ENCODE data around the gene CCL17.

The CCL17 gene

DNA sequence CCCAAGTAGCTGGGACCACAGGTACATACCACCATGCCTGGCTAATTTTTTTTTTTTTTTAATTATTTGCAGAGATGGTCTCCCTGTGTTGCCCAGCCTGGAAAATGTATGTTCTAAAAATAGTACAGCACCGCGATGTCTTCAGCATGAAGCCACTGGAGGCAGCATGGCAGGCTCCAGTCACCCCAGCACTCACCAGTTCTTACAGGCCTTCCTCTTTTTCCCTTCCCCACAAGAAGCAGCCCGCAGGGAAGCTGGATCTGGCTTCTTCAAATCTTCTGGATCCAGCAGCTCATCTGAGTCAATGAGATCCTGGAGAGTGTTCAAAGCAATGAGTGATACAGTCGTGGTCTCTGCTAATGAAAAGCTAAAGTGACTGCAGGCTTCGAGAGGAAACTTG lies 26.4 kb downstream of the CCL17 start:
- Histone ChIP-seq H3K4me3 (ENCODE audit: low read length) (no peak overlapping the region), H3K4me1 (ENCODE audit: control insufficient read depth, low read length) (no peaks in the 10 kb centered on the region), H3K27ac (ENCODE audit: low read depth, low read length) (no peak overlapping the region), H4K20me1 (ENCODE audit: control insufficient read depth, insufficient read depth, low read depth, low read length) (no peaks in the 10 kb centered on the region), H3K9me3 (ENCODE audit: control insufficient read depth, insufficient read depth, low read length) (no peaks in the 10 kb centered on the region), H3K27me3 (ENCODE audit: control insufficient read depth, low read length) (no peaks in the 10 kb centered on the region), H3F3A (ENCODE audit: control insufficient read depth, insufficient read depth) (no peaks in the 10 kb centered on the region), H3K4me2 (ENCODE audit: low read length) (no peak overlapping the region), H3K9me2 (replicated peaks; ENCODE audit: control insufficient read depth, low read length) (no peaks in the 10 kb centered on the region), H3K79me2 (ENCODE audit: control insufficient read depth, low read length) (no peaks in the 10 kb centered on the region), H3K36me3 (ENCODE audit: control insufficient read depth, low read length) (peaks cover 77% of the 10 kb centered on the region)
- TF ChIP-seq, protein P1, sequence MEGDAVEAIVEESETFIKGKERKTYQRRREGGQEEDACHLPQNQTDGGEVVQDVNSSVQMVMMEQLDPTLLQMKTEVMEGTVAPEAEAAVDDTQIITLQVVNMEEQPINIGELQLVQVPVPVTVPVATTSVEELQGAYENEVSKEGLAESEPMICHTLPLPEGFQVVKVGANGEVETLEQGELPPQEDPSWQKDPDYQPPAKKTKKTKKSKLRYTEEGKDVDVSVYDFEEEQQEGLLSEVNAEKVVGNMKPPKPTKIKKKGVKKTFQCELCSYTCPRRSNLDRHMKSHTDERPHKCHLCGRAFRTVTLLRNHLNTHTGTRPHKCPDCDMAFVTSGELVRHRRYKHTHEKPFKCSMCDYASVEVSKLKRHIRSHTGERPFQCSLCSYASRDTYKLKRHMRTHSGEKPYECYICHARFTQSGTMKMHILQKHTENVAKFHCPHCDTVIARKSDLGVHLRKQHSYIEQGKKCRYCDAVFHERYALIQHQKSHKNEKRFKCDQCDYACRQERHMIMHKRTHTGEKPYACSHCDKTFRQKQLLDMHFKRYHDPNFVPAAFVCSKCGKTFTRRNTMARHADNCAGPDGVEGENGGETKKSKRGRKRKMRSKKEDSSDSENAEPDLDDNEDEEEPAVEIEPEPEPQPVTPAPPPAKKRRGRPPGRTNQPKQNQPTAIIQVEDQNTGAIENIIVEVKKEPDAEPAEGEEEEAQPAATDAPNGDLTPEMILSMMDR (IDR thresholded peaks at IDR 0.05; ENCODE audit: low read depth, low read length, poor library complexity, severe bottlenecking): no peak
- TF ChIP-seq EZH2phosphoT487 (IDR thresholded peaks at IDR 0.05; ENCODE audit: borderline replicate concordance, low read length): no peak

- Histone ChIP-seq H3K4me1 (ENCODE audit: control insufficient read depth, low read length) (no peaks in the 10 kb centered on the region), H3K27me3 (ENCODE audit: control insufficient read depth, low read length) (no peaks in the 10 kb centered on the region), H4K20me1 (ENCODE audit: control insufficient read depth, insufficient read depth, low read depth, low read length) (no peaks in the 10 kb centered on the region), H3K36me3 (ENCODE audit: control insufficient read depth, low read length) (peaks cover 81% of the 10 kb centered on the region), H3K9me2 (replicated peaks; ENCODE audit: control insufficient read depth, low read length) (no peaks in the 10 kb centered on the region), H3K4me2 (ENCODE audit: low read length) (no peak overlapping the region), H3K9me3 (ENCODE audit: control insufficient read depth, insufficient read depth, low read length) (no peaks in the 10 kb centered on the region), H3K79me2 (ENCODE audit: control insufficient read depth, low read length) (no peaks in the 10 kb centered on the region), H3K27ac (ENCODE audit: low read depth, low read length) (no peak overlapping the region), H3F3A (ENCODE audit: control insufficient read depth, insufficient read depth) (no peaks in the 10 kb centered on the region), H3K4me3 (ENCODE audit: low read length) (no peak overlapping the region)
- no peak for TF ChIP-seq EZH2phosphoT487 (IDR thresholded peaks at IDR 0.05; ENCODE audit: borderline replicate concordance, low read length)
- TF ChIP-seq, protein P1 (IDR thresholded peaks at IDR 0.05; ENCODE audit: low read depth, low read length, poor library complexity, severe bottlenecking): no peak
Observed at GRCh38 chr16:57432505-57432904, 27.9 kb downstream of the CCL17 start.

DNA sequence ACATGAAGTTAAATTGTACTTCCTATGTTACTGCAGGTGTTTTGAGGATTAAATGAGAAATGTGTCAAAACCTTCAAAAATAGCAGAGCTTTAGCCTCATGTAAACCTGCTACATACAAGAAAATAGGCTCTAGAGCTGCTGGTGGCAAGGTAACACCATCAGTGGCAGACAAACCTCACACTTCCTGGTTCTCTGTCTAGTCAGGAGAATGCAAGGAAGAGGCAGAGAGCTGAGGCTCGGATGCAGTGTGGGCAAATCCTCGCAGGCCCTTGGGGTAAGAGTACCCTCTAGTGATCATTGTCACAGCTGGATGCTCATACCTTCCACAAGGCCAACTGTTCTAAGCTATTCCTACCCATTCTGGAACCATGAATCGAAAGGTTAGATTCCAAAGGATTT lies 28.4 kb downstream of the CCL17 start:
- H3K4me3 ChIP-seq (ENCODE audit: low read length): no peak overlapping the region
- no peak for TF ChIP-seq EZH2phosphoT487 (IDR thresholded peaks at IDR 0.05; ENCODE audit: borderline replicate concordance, low read length)
- TF ChIP-seq, protein P1 (IDR thresholded peaks at IDR 0.05; ENCODE audit: low read depth, low read length, poor library complexity, severe bottlenecking): no peak
- H3K79me2 ChIP-seq (ENCODE audit: control insufficient read depth, low read length): no peaks in the 10 kb centered on the region
- H3K27me3 ChIP-seq (ENCODE audit: control insufficient read depth, low read length): no peaks in the 10 kb centered on the region
- H3K4me1 ChIP-seq (ENCODE audit: control insufficient read depth, low read length): no peaks in the 10 kb centered on the region
- H3K4me2 ChIP-seq (ENCODE audit: low read length): no peak overlapping the region
- no peak overlapping the region for H3K27ac ChIP-seq (ENCODE audit: low read depth, low read length)
- no peaks in the 10 kb centered on the region for H4K20me1 ChIP-seq (ENCODE audit: control insufficient read depth, insufficient read depth, low read depth, low read length)
- no peaks in the 10 kb centered on the region for H3F3A ChIP-seq (ENCODE audit: control insufficient read depth, insufficient read depth)
- peaks cover 79% of the 10 kb centered on the region for H3K36me3 ChIP-seq (ENCODE audit: control insufficient read depth, low read length)
- H3K9me3 ChIP-seq (ENCODE audit: control insufficient read depth, insufficient read depth, low read length): no peaks in the 10 kb centered on the region
- no peaks in the 10 kb centered on the region for H3K9me2 ChIP-seq (replicated peaks; ENCODE audit: control insufficient read depth, low read length)

- H3K27ac ChIP-seq (ENCODE audit: low read depth, low read length): no peak overlapping the region
- no peaks in the 10 kb centered on the region for H4K20me1 ChIP-seq (ENCODE audit: control insufficient read depth, insufficient read depth, low read depth, low read length)
- H3K4me1 ChIP-seq (ENCODE audit: control insufficient read depth, low read length): no peaks in the 10 kb centered on the region
- H3K36me3 ChIP-seq (ENCODE audit: control insufficient read depth, low read length): peaks cover 79% of the 10 kb centered on the region
- no peak overlapping the region for H3K4me3 ChIP-seq (ENCODE audit: low read length)
- no peak for TF ChIP-seq EZH2phosphoT487 (IDR thresholded peaks at IDR 0.05; ENCODE audit: borderline replicate concordance, low read length)
- TF ChIP-seq, protein P1 (IDR thresholded peaks at IDR 0.05; ENCODE audit: low read depth, low read length, poor library complexity, severe bottlenecking): no peak
- 0 out of 2 replicates have a peak, but pooled peaks cover 5% of the 10 kb centered on the region for H3F3A ChIP-seq (ENCODE audit: control insufficient read depth, insufficient read depth)
- H3K4me2 ChIP-seq (ENCODE audit: low read length): no peak overlapping the region
- no peaks in the 10 kb centered on the region for H3K79me2 ChIP-seq (ENCODE audit: control insufficient read depth, low read length)
- H3K27me3 ChIP-seq (ENCODE audit: control insufficient read depth, low read length): no peaks in the 10 kb centered on the region
- no peaks in the 10 kb centered on the region for H3K9me2 ChIP-seq (replicated peaks; ENCODE audit: control insufficient read depth, low read length)
- H3K9me3 ChIP-seq (ENCODE audit: control insufficient read depth, insufficient read depth, low read length): no peaks in the 10 kb centered on the region
Observed at GRCh38 chr16:57434003-57434402, 29.4 kb downstream of the CCL17 start.
